Thyroid gland (tissue), 4 donors: ENCODE measurements around the gene C5.

ENCODE experiments used
- CTCF ChIP-seq, 6 experiments: fragments of 200-600 bp in 3 of 6; fragments of 450-650 bp in 3 of 6; sonication (generic) in 3 of 6; IDR thresholded peaks; one replicate each; pipeline ENCODE4 v1.5.1; 2016 to 2019; ENCODE audit warnings: antibody characterized with exemption in 6 of 6, mild to moderate bottlenecking in 2 of 6, inconsistent platforms in 1 of 6, moderate library complexity in 1 of 6
- POLR2A ChIP-seq, 2 donors: fragments of 450-650 bp; IDR thresholded peaks; one replicate each; pipeline ENCODE4 v1.6.1; 2017; ENCODE audit warnings: antibody characterized with exemption in 2 of 2, mild to moderate bottlenecking in 2 of 2, moderate library complexity in 1 of 2

GRCh38 chr9:120965344-120966012, 84.6 kb downstream of the C5 start:
- TF ChIP-seq CTCF (IDR thresholded peaks at IDR 0.05) (no peak), POLR2A (IDR thresholded peaks at IDR 0.05) (no peak)
